AG09309 (cell line): ENCODE results near the gene LCE2B.
"Not testable (repeated sequence)": the region's sequence is repeated elsewhere in the genome, so short reads cannot be mapped to it uniquely, and the experiment has no call there.

Experiments used
- DNase-seq: peaks from one replicate; pipeline ENCODE4 v3.0.0-alpha.2; 2010; ENCODE audit warnings: low read depth
- H3K4me3 ChIP-seq: 2 replicates; pipeline ENCODE4 v1.5.1; 2011; ENCODE audit warnings: mild to moderate bottlenecking, low read depth, low read length, moderate library complexity; ENCODE audit not compliant: control insufficient read depth
- TF ChIP-seq, protein P1 (sequence below): IDR thresholded peaks from 2 replicates; pipeline ENCODE4 v1.5.1; 2011; ENCODE audit warnings: mild to moderate bottlenecking, low read depth, low read length, inconsistent platforms; ENCODE audit not compliant: insufficient read depth, control insufficient read depth; ENCODE audit errors: missing control alignments

LCE2B gene

DNA sequence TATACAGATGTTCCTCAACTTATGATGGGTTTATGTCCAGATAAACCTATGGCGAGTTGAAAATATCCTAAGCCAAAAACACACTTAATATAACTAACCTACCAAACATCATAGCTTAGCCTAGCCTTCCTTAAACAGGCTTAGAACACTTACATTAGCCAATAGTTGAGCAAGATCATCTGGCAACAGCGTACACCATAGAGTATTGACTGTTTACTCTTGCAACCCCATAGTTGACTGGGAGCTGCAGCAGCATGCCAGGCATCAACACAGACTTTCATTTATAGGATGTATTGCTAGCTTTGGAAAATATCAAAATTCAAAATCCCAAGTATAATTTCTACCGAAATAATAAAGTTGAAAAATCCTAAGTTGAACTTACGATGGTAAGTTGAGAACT is 28.2 kb upstream of the LCE2B start:
- no peak overlapping the region for H3K4me3 ChIP-seq
- TF ChIP-seq, protein P1, sequence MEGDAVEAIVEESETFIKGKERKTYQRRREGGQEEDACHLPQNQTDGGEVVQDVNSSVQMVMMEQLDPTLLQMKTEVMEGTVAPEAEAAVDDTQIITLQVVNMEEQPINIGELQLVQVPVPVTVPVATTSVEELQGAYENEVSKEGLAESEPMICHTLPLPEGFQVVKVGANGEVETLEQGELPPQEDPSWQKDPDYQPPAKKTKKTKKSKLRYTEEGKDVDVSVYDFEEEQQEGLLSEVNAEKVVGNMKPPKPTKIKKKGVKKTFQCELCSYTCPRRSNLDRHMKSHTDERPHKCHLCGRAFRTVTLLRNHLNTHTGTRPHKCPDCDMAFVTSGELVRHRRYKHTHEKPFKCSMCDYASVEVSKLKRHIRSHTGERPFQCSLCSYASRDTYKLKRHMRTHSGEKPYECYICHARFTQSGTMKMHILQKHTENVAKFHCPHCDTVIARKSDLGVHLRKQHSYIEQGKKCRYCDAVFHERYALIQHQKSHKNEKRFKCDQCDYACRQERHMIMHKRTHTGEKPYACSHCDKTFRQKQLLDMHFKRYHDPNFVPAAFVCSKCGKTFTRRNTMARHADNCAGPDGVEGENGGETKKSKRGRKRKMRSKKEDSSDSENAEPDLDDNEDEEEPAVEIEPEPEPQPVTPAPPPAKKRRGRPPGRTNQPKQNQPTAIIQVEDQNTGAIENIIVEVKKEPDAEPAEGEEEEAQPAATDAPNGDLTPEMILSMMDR, result no peak
- DNase-seq, result no peak

DNA sequence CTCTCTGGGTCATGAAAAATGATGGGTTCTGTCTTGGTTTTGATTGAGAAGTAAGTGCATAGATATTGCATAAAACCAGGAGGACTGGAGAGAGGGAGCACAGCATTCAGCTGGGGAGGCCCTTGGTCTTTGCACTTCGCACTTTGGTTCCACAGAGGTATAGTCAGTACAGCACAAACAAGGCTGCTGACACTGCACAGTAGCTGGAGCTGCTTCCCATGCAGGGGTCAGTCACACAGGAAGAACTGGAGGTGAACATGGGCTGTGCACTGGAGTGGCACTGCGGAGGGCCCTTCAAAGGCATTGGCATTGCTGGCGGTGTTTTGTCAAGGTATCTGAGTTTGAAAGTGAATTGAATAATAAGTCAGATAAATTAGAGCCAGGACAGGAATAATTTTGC is 27.3 kb upstream of the LCE2B start:
- no peak for DNase-seq
- H3K4me3 ChIP-seq, result no peak overlapping the region
- TF ChIP-seq, protein P1, result no peak

DNA sequence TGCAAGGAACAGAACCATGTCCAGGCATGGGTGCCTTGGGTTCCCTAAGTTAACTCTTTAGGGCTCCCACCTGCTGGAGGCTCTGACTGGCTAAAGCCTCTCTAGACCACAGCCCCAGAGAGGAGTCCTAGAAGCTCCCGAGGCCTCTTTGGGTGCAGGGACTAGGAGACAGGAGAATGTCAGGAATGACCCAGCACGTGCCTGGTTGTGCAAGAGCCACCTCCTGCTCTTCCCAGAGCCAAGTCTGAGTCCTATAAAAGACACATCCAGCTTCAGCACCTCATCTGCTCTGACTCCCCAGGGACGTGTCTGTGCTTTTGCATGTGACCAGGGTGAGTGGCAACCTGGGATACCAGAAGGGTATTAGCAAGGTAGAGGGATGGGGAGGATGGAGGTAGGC is 22.8 kb upstream of the LCE2B start, which contains the start of gene LCE2D:
Gene LCE2D, plus strand, starts transcription at position 283 of the 400 bp plus-strand sequence. CDS start 726 bp downstream, outside the sequence.
- TF ChIP-seq, protein P1, result no peak
- H3K4me3 ChIP-seq, result no peak within 1 kb of the TSS
- no peak for DNase-seq

DNA sequence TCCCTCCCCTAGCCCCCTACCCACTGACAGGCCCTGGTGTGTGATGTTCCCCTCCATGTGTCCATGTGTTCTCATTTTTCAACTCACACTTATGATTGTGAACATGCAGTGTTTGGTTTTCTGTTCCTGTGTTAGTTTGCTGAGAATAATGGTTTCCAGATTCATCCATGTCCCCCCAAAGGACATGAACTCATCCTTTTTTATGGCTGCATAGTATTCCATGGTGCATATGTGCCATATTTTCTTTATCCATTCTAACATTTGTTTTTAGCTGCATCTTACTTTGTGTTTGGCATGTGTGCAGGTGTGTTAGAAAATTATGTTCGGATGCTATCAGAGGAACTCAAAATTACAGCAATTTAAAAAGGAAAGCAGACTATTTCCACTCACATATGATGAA is 19.8 kb upstream of the LCE2B start:
- DNase-seq, H3K4me3 ChIP-seq: not testable (repeated sequence)

DNA sequence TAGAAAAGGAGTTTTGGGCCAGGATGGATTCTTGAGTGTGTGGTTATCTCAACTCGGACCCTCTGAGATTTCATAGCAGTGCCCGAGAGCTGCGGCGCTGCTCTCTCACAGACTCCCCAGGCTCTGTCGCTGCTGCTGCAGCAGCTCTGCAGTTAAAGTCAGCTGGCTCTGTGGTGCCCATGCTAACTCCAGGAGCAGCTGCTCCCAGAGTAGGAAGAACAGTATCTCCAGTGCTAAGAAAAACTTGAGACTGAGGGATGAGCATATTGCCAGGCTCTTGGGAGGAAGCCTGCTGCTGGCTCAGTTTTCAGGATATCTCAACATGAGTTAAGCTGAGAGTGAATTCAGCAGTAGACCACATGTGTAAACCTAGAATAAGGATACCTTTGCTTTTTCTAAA is 18.3 kb upstream of the LCE2B start:
- H3K4me3 ChIP-seq, result no peak overlapping the region
- no peak for DNase-seq
- TF ChIP-seq, protein P1, result no peak

DNA sequence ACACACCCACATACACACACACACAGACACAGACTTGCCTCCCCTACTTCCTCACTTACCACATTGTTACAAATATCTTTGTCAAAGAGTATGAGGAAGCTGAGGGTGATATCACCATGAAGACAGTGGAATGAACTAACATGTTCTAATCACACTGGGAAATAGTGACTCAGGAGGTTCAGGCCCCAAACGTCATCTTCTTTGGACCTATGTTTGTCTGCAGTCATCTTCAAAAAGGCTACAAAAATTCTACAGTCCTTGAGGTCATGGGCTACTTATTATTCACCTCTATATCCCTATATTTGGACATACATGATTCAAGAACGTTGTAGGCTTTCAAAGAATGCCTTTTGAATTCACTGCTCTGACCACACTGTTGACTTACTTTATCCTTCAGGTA is 12.9 kb upstream of the LCE2B start:
- TF ChIP-seq, protein P1, result no peak
- no peak overlapping the region for H3K4me3 ChIP-seq
- DNase-seq, result no peak

DNA sequence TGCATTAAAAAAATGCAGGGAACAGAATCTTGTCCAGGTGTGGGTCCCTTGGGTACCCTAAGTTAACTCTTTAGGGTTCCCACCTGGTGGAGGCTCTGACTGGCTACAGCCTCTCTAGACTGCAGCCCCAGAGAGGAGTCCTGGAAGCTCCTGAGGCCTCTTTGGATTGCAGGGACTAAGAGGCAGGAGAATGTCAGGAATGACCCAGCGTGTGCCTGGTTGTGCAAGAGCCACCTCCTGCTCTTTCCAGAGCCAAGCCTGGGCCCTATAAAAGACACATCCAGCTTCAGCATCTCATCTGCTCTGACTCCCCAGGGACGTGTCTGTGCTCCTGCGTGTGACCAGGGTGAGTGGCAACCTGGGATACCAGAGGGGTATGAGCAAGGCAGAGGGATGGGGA is 10.9 kb upstream of the LCE2B start, which contains the start of gene LCE2C:
Gene LCE2C, plus strand, starts transcription at position 297 of the 400 bp plus-strand sequence. CDS start 737 bp downstream, outside the sequence.
- not testable (repeated sequence) for DNase-seq

DNA sequence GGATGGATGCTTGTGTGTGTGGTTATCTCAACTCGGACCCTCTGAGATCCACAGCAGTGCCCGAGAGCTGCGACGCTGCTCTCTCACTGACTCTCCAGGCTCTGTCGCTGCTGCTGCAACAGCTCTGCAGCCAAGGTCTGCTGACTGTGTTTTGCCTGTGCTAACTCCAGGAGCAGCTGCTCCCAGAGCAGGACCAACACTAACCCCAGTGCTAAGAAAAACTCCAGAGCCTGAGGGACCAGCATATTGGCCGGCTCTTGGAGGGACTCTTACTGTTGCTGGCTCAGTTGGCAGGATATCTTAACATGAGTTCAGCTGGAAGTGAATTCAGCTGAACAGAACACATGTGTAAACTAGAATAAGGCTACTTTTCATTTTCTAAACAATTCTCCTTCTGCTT is 6.5 kb upstream of the LCE2B start:
- TF ChIP-seq, protein P1, result no peak
- DNase-seq, result no peak
- H3K4me3 ChIP-seq, result no peak overlapping the region

More for the DNA sequence above, 10.9 kb upstream of the LCE2B start, which contains the start of gene LCE2C:
- H3K4me3 ChIP-seq, result not testable (repeated sequence)
